ENCODE measurements around the gene RNF168. TPM values are rescaled to one million over a fixed set of nuclear protein-coding genes. Genes with fewer than 3 reads are reported as not detected.
"Not testable (repeated sequence)": the region's sequence is repeated elsewhere in the genome, so short reads cannot be mapped to it uniquely, and the experiment has no call there.

The RNF168 gene
- total RNA-seq, 1 experiment from 2014 or later, result 25.1 TPM

DNA sequence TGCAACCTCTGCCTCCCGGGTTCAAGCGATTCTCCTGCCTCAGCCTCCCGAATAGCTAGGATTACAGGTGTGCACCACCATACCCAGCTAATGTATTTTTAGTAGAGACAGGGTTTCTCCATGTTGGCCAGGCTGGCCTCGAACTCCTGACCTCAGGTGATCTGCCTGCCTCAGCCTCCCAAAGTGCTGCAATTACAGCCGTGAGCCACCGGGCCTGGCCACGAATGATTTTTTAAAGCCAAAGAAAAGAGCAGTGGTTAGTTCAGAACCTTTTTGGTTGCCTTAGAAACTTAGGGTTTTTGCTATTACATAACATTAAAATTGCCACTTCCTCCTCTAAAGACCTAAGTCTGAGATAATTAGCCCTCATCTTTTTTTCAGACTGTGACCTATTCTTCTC lies 46.1 kb downstream of the RNF168 start:
- H3K4me1 ChIP-seq (ENCODE audit: control insufficient read depth in 1 of 2, insufficient read depth in 2 of 2, low read length in 2 of 2); H3K36me3 ChIP-seq (ENCODE audit: control insufficient read depth in 1 of 2, insufficient read depth in 2 of 2, low read length in 2 of 2); H2AFZ ChIP-seq (ENCODE audit: low read depth, low read length, poor library complexity, severe bottlenecking); ATAC-seq; H4K20me1 ChIP-seq (ENCODE audit: insufficient read depth); CTCF ChIA-PET; H3K79me2 ChIP-seq (ENCODE audit: insufficient read depth, low read length); H3K27me3 ChIP-seq (ENCODE audit: insufficient read depth, low read length); H3K9me3 ChIP-seq (ENCODE audit: control insufficient read depth in 1 of 2, insufficient read depth in 1 of 2, low read depth in 1 of 2, low read length in 2 of 2); H3K9me2 ChIP-seq (ENCODE audit: insufficient read depth); intact Hi-C loops (cut with micrococcal nuclease); H3K4me2 ChIP-seq (ENCODE audit: low read length); RAD21 ChIA-PET (ENCODE audit: low non-redundant PET in 1 of 2, low total read pairs in 2 of 2, uncharacterized antibody in 2 of 2, unreplicated experiment in 2 of 2); H3K27ac ChIP-seq (ENCODE audit: low read depth, low read length); BruUV-seq (replicated peaks); POLR2A ChIA-PET; H3K9ac ChIP-seq (ENCODE audit: low read length); DNase-seq (ENCODE audit: low read depth, low spot score); H3K4me3 ChIP-seq (replicated peaks in 1 of 2; ENCODE audit: low read depth in 1 of 2, low read length in 2 of 2): not testable (repeated sequence)
- TF ChIP-seq, protein P1, sequence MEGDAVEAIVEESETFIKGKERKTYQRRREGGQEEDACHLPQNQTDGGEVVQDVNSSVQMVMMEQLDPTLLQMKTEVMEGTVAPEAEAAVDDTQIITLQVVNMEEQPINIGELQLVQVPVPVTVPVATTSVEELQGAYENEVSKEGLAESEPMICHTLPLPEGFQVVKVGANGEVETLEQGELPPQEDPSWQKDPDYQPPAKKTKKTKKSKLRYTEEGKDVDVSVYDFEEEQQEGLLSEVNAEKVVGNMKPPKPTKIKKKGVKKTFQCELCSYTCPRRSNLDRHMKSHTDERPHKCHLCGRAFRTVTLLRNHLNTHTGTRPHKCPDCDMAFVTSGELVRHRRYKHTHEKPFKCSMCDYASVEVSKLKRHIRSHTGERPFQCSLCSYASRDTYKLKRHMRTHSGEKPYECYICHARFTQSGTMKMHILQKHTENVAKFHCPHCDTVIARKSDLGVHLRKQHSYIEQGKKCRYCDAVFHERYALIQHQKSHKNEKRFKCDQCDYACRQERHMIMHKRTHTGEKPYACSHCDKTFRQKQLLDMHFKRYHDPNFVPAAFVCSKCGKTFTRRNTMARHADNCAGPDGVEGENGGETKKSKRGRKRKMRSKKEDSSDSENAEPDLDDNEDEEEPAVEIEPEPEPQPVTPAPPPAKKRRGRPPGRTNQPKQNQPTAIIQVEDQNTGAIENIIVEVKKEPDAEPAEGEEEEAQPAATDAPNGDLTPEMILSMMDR (IDR thresholded peaks at IDR 0.05 in 2 of 3, conservative IDR thresholded peaks at IDR 0.05 in 1 of 3; ENCODE audit: borderline replicate concordance in 1 of 3, insufficient read depth in 1 of 3, low read depth in 2 of 3, low read length in 2 of 3), result peak in 1 of 3 experiments; percentile 16; a peak in 1 of 6 replicates

DNA sequence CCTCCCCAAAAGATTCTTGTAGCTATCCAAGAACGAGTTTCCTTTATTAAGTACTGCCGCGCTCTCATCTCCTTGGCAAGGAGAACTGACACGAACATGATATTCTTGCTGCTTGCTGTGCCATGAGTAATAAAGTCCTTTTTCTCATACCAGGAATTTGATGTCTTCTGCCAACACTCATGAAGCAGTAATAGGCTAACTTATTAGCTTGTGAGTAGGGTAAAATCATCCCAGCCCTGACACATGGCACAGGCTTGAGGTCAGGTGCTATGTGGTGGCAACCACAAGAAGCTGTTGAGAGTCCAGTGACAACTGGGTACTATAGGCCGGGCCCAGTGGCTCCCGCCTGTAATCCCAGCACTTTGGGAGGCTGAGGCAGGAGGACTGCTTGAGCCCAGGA lies 48.6 kb downstream of the RNF168 start:
- CTCF ChIA-PET, result no interaction called here
- Histone ChIP-seq H3K79me2 (ENCODE audit: insufficient read depth, low read length) (no peaks in the 10 kb centered on the region), H3K4me2 (ENCODE audit: low read length) (no peak overlapping the region), H3K9me2 (ENCODE audit: insufficient read depth) (no peaks in the 10 kb centered on the region), H3K36me3 (ENCODE audit: control insufficient read depth in 1 of 2, insufficient read depth in 2 of 2, low read length in 2 of 2) (no peaks in the 10 kb centered on the region), H2AFZ (ENCODE audit: low read depth, low read length, poor library complexity, severe bottlenecking) (no peak overlapping the region), H3K4me1 (ENCODE audit: control insufficient read depth in 1 of 2, insufficient read depth in 2 of 2, low read length in 2 of 2) (no peaks in the 10 kb centered on the region), H3K27me3 (ENCODE audit: insufficient read depth, low read length) (no peaks in the 10 kb centered on the region), H3K9me3 (ENCODE audit: control insufficient read depth in 1 of 2, insufficient read depth in 1 of 2, low read depth in 1 of 2, low read length in 2 of 2) (no peaks in the 10 kb centered on the region), H3K27ac (ENCODE audit: low read depth, low read length) (no peak overlapping the region), H3K9ac (ENCODE audit: low read length) (no peak overlapping the region), H4K20me1 (ENCODE audit: insufficient read depth) (no peaks in the 10 kb centered on the region), H3K4me3 (replicated peaks in 1 of 2; ENCODE audit: low read depth in 1 of 2, low read length in 2 of 2) (no peak overlapping the region)
- ATAC-seq, result no peak
- TF ChIP-seq SP1 (IDR thresholded peaks at IDR 0.05; ENCODE audit: low read depth) (no peak), RAD21 (IDR thresholded peaks at IDR 0.05; ENCODE audit: low read depth) (no peak)
- TF ChIP-seq, protein P2, sequence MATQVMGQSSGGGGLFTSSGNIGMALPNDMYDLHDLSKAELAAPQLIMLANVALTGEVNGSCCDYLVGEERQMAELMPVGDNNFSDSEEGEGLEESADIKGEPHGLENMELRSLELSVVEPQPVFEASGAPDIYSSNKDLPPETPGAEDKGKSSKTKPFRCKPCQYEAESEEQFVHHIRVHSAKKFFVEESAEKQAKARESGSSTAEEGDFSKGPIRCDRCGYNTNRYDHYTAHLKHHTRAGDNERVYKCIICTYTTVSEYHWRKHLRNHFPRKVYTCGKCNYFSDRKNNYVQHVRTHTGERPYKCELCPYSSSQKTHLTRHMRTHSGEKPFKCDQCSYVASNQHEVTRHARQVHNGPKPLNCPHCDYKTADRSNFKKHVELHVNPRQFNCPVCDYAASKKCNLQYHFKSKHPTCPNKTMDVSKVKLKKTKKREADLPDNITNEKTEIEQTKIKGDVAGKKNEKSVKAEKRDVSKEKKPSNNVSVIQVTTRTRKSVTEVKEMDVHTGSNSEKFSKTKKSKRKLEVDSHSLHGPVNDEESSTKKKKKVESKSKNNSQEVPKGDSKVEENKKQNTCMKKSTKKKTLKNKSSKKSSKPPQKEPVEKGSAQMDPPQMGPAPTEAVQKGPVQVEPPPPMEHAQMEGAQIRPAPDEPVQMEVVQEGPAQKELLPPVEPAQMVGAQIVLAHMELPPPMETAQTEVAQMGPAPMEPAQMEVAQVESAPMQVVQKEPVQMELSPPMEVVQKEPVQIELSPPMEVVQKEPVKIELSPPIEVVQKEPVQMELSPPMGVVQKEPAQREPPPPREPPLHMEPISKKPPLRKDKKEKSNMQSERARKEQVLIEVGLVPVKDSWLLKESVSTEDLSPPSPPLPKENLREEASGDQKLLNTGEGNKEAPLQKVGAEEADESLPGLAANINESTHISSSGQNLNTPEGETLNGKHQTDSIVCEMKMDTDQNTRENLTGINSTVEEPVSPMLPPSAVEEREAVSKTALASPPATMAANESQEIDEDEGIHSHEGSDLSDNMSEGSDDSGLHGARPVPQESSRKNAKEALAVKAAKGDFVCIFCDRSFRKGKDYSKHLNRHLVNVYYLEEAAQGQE (IDR thresholded peaks at IDR 0.05; ENCODE audit: low read depth), result no peak
- POLR2A ChIA-PET, result no interaction called here
- no peak for DNase-seq (ENCODE audit: low read depth, low spot score)
- intact Hi-C loops (cut with micrococcal nuclease), result no loop called here
- no TSS peak for BruUV-seq (replicated peaks)
- RAD21 ChIA-PET (ENCODE audit: low non-redundant PET in 1 of 2, low total read pairs in 2 of 2, uncharacterized antibody in 2 of 2, unreplicated experiment in 2 of 2), result no interaction called here
